HG03378 (cell line): ENCODE measurements around the gene DENND10.
"Not testable (repeated sequence)": the region's sequence is repeated elsewhere in the genome, so short reads cannot be mapped to it uniquely, and the experiment has no call there.

Experiments
- ATAC-seq: cut with Tn5 transposase; IDR thresholded peaks from one replicate; pipeline ENCODE4 v1.9.1; 2021; ENCODE audit warnings: mild to moderate bottlenecking, moderate library complexity; ENCODE audit not compliant: unreplicated experiment

Gene DENND10

DNA sequence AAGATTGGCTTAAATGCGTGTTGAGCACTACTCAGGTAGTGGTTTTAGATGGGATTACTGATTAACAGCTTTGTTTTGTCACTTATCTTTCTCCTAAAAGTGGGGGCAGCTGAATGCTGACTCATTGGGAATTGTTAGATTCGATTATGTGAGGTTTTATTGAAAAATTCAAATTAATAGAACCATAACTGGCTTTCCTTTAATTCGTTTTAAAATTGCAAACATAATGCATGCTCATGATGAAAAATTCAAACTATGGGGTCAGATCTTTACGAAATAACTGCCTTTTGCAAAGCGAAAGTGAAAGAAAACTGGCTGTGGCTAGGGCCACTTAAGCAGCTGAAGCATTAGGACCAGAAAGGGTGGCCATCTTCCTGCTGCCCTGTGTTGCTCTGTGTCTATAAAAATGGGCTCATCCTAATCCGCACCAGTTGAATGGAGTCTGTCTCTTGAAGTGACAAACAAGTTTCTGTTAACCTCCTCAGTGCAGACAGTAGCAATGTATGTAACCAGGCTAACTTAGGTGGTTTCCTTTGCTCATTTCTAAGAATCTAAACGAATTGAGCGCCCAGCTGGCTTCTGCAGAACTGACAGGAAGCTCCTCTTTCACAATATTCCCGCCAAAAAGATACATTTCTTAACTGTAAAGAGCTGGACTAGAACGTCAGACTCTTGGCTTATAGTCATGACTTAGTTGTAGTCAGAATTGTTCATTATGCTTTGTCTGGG, 27.8 kb downstream of the DENND10 start:
- ATAC-seq, result peak; percentile 65

- no peak for ATAC-seq
These were observed 28.8 kb downstream of the DENND10 start for GRCh38 chr10:119132521-119133345.

DNA sequence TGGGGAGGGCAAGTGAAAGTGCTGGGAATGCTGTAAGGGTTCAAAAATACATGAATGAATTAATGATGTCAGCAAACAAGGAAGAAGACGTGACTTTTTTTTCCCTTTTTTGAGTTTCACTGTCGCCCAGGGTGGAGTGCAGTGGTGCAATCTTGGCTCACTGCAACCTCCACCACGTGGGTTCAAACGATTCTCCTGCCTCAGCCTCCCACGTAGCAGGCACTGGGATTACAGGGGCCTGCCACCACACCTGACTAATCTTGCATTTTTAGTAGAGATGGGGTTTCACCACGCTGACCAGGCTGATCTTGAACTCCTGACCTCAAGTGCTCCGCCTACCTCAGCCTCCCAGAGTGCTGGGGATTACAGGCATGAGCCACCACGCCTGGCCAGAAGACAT, 30.0 kb downstream of the DENND10 start:
- no peak for ATAC-seq

DNA sequence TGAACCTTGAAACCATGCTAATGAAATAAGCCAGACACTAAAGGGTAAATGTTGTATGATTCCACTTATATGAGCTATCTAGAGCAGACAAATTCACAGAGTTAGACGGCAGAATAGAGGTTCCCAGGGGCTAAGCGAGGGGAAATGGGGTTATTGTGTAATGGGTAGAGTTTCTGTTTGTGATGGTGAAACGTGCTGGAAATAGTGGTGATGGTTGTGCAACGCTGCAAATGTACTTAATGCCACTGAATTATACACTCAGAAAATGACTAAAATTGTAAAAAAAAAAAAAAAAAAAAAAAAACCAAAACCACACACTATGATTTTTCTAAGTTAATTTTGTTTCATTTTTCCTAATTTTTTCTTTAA, 31.6 kb downstream of the DENND10 start:
- no peak for ATAC-seq

- ATAC-seq, result no peak
These were observed 32.2 kb downstream of the DENND10 start for GRCh38 chr10:119136084-119136483.

GRCh38 chr10:119137878-119138277, 34.0 kb downstream of the DENND10 start:
- not testable (repeated sequence) for ATAC-seq

DNA sequence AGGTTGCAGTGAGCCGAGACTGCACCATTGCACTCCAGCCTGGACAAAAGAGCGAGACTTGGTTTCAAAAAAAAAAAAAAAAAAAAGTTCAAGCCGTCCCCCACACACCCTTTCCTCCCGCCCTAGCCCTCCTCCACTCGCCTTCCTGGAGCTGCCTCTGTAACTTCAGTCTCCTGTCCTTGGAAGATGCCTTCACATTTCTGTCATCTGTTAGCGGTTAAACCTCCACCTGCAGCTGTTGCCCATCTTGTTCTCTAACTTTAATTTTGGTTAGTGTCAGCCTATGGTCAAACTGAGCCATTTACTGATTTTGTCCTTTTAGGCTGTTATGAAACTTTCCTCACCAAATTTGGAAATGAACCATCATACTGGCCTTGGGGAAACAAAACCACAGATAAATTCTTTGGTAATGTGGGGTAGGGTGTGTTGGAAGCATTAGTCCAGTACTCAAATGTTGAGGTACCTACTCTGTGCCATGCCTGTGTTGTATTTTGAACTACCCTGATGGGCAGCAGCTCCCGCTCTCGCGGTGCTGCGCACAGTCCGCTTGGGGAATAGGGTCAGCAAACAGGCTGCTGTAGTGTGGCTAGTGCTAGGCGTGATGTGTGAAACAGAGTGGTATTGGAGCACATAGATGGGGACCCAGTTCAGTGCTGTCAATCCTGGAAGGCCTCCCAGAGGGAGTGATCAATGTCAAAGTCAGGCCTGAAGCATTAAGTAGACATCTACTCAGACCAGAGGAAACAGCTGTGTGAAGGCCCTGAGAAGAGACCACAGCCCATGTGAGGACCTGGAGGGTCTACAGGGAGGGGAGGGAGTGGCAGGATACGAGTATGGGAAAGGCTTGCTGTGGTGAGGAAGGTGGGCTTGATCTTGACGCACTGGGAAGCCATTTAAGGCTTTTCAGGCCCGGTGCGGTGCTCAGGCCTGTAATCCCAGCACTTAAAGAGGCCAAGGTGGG, 34.7 kb downstream of the DENND10 start:
- ATAC-seq, result no peak

DNA sequence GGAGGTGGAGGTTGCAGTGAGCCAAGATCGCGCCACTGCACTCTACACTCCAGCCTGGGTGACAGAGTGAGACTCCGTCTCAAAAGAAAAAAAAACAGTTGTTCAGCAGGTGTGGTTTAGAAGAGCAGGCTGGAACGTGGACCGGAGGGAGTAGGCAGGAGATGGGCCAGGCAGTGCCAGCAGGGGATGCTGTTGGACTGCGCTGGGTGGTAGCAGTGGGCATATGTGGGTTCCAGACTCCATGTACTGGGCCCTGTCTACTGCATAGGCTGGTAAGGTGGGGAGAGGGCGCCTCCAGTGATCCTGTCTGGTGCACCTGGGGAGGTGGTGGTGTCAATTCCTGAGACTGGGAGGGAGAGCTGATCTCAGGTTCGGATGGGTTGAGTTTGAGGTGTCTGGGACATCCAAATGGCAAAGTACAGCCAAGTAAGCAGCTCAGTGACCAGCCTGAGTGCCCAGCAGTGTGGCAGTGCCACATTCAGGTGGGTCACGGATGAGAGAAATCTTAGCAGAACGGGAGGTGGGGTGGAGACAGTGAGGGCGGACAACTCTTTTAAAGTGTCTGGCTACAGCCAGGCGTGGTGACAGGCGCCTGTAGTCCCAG, 35.7 kb downstream of the DENND10 start:
- ATAC-seq, result no peak

DNA sequence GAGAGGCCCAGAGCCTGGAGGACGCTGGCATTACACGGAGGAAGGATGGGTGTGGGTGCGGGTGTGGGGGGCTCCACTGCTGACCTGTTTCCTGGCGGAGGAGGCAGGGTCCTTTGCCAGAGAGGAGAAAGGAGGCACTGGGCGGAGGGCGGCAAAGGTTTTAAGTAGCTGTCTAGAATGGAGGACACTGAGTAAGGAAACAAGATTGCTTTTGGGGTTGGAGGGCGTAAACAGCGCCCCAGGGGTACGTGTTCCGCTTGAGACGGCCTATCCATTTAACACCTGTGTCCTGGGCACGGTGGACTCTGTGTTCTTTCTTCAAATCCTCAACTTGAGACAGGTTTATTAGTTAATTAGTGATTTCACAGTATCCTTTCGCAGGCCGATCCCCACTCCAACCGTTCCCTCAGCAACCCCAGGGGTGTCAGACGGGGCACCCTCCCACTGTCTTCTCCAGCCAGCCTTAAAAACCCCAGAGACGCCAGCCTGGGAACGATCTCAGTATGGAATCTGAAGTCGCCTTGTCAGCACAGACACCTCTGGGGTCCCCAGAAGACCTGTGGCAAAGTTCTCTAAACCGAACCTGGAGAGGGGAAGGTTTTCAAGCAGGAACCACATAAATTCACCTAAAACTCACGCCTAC, 36.8 kb downstream of the DENND10 start:
- no peak for ATAC-seq

DNA sequence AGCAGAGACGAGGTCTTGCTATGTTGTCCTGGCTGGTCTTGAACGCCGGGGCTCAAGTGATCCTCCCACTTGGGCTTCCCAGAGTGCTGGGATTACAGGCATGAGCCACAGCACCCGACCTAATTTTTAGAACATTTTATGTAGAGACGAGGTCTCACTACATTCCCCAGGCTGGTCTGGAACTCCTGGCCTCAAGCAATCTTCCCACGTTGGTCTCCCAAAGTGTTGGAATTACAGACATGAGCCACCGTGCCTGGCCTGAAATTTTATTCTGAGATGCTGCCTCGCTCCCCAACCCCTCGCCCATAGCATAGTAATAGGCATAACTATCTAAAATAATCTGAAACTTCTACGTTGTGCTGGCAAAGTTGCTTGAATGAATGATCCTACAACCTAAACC, 39.7 kb downstream of the DENND10 start:
- ATAC-seq, result no peak

DNA sequence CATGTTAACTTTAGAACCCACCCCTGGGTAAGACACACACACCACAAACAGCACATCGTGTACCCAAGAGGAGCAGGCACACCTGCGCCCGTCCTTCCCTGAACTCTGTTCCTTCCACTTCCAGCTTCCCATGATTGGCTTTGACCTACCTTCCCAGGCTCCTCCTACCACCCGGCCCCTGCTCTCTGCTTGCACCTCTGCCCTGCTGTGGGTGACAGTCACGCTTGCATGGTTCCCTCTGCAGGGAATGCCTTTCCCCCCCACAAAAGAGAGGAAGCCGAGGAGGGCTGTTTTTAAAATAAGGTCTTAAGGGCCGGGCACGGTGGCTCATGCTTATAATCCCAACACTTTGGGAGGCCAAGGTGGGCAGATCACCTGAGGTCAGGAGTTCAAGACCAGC, 45.2 kb downstream of the DENND10 start:
- ATAC-seq, result no peak

- ATAC-seq, result no peak
These were observed 45.8 kb downstream of the DENND10 start for GRCh38 chr10:119149729-119150128.

- not testable (repeated sequence) for ATAC-seq
These were observed 47.7 kb downstream of the DENND10 start for GRCh38 chr10:119151601-119152000.

GRCh38 chr10:119153041-119153440, 49.1 kb downstream of the DENND10 start:
- ATAC-seq, result no peak

DNA sequence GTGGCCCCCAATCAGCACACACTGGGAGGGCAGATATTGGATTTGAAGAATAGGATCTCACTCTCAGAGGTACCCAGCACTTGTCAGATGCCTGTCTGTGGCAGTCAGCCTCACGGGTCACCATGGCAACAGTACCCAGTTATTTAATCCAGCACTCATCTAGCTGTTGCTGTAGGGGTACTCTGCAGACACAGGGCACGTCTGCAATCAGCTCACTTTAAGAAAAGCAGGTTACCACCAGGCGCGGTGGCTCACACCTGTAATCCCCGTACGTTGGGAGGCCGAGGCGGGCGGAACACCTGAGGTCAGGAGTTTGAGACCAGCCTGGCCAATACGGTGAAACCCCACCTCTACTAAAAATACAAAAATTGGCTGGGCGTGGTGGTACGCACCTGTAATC, 49.7 kb downstream of the DENND10 start:
- ATAC-seq, result no peak

- no peak for ATAC-seq
These were observed 55.4 kb downstream of the DENND10 start for GRCh38 chr10:119159332-119159731.

GRCh38 chr10:119161680-119162451, 58.0 kb downstream of the DENND10 start:
- no peak for ATAC-seq

- ATAC-seq, result no peak
These were observed 58.7 kb downstream of the DENND10 start for GRCh38 chr10:119162452-119163092.
